ENCODE measurements around the gene TNNI2.
A peak's percentile ranks its signal among the peaks of the same experiment; 100 is the strongest.

TNNI2 gene

GRCh38 chr11:1834779-1835670 is 3.8 kb upstream of the TNNI2 start, which contains the start of gene SYT8:
Gene SYT8 (plus strand): TSS chr11:1834990. CDS start chr11:1835106, 116 bp downstream.
- no peak for DNase-seq (ENCODE audit: low spot score)

- no peak for DNase-seq (ENCODE audit: low spot score)
Observed at GRCh38 chr11:1835671-1836010, 3.1 kb upstream of the TNNI2 start.

GRCh38 chr11:1836011-1836945 is 2.5 kb upstream of the TNNI2 start:
- no peak for DNase-seq (ENCODE audit: low spot score)

- DNase-seq (ENCODE audit: low spot score) = peak; percentile 87
Observed at GRCh38 chr11:1837171-1838076, 1.4 kb upstream of the TNNI2 start.

GRCh38 chr11:1838077-1838425 is 730 bp upstream of the TNNI2 start:
- no peak for DNase-seq (ENCODE audit: low spot score)

GRCh38 chr11:1839204-1839923 is 583 bp downstream of the TNNI2 start:
- no peak for DNase-seq (ENCODE audit: low spot score)

- no peak for DNase-seq (ENCODE audit: low spot score)
Observed at GRCh38 chr11:1839924-1840779, 1.4 kb downstream of the TNNI2 start.

- DNase-seq (ENCODE audit: low spot score) = no peak
Observed at GRCh38 chr11:1840780-1841480, 2.1 kb downstream of the TNNI2 start.

- no peak for DNase-seq (ENCODE audit: low spot score)
Observed at GRCh38 chr11:1841511-1842148, 2.8 kb downstream of the TNNI2 start.

- DNase-seq (ENCODE audit: low spot score) = no peak
Observed at GRCh38 chr11:1842149-1843097, 3.6 kb downstream of the TNNI2 start.

GRCh38 chr11:1843098-1843473 is 4.3 kb downstream of the TNNI2 start:
- DNase-seq (ENCODE audit: low spot score) = no peak

GRCh38 chr11:1843796-1844195 is 5.0 kb downstream of the TNNI2 start:
- DNase-seq (ENCODE audit: low spot score) = no peak

- no peak for DNase-seq (ENCODE audit: low spot score)
Observed at GRCh38 chr11:1844221-1845094, 5.7 kb downstream of the TNNI2 start.

- DNase-seq (ENCODE audit: low spot score) = no peak
Observed at GRCh38 chr11:1845095-1845429, 6.3 kb downstream of the TNNI2 start.

GRCh38 chr11:1845561-1846452 is 7.0 kb downstream of the TNNI2 start:
- DNase-seq (ENCODE audit: low spot score) = no peak

GRCh38 chr11:1846453-1846932 is 7.7 kb downstream of the TNNI2 start:
- no peak for DNase-seq (ENCODE audit: low spot score)

All from AG08396 (cell line).